ENCODE measurements around the gene CBLN4.

Gene CBLN4

GRCh38 chr20:56004007-56004406 is 1.3 kb downstream of the CBLN4 start:
- H3K9ac ChIP-seq, result no peak overlapping the region
- H3K4me2 ChIP-seq, result no peak overlapping the region
- no peaks in the 10 kb centered on the region for H3K27me3 ChIP-seq
- H3K4me1 ChIP-seq, result no peaks in the 10 kb centered on the region
- no peaks in the 10 kb centered on the region for H3K36me3 ChIP-seq
- H3K9me3 ChIP-seq (replicated peaks in 1 of 11), result peaks cover 26 to 33% (median 28%) of the 10 kb centered on the region in 11 experiments
- no peaks in the 10 kb centered on the region for H4K20me1 ChIP-seq
- H3K4me3 ChIP-seq, result no peak overlapping the region
- no peak for TF ChIP-seq Cebpa-rat (IDR thresholded peaks at IDR 0.05)
- no peak overlapping the region for H3K27ac ChIP-seq

- Histone ChIP-seq H3K9ac (no peak overlapping the region), H3K27me3 (no peaks in the 10 kb centered on the region), H3K4me2 (no peak overlapping the region), H3K27ac (no peak overlapping the region), H4K20me1 (no peaks in the 10 kb centered on the region), H3K4me3 (no peak overlapping the region), H3K9me3 (replicated peaks in 1 of 11) (peaks cover 26 to 33% (median 28%) of the 10 kb centered on the region in 11 experiments), H3K4me1 (no peaks in the 10 kb centered on the region), H3K36me3 (no peaks in the 10 kb centered on the region)
- no peak for TF ChIP-seq Cebpa-rat (IDR thresholded peaks at IDR 0.05)
Observed at GRCh38 chr20:56002908-56003800, 2.2 kb downstream of the CBLN4 start.

- no peak overlapping the region for H3K4me3 ChIP-seq
- H3K36me3 ChIP-seq, result no peaks in the 10 kb centered on the region
- no peak overlapping the region for H3K4me2 ChIP-seq
- no peak overlapping the region for H3K9ac ChIP-seq
- H3K27ac ChIP-seq, result no peak overlapping the region
- no peaks in the 10 kb centered on the region for H3K27me3 ChIP-seq
- peaks cover 26 to 33% (median 28%) of the 10 kb centered on the region in 11 experiments for H3K9me3 ChIP-seq (replicated peaks in 1 of 11)
- H4K20me1 ChIP-seq, result no peaks in the 10 kb centered on the region
- no peaks in the 10 kb centered on the region for H3K4me1 ChIP-seq
- TF ChIP-seq Cebpa-rat (IDR thresholded peaks at IDR 0.05), result no peak
Observed at GRCh38 chr20:56001890-56002289, 3.4 kb downstream of the CBLN4 start.

GRCh38 chr20:56001106-56001785 is 4.1 kb downstream of the CBLN4 start:
- no peaks in the 10 kb centered on the region for H3K27me3 ChIP-seq
- no peak overlapping the region for H3K4me2 ChIP-seq
- H3K36me3 ChIP-seq, result no peaks in the 10 kb centered on the region
- no peaks in the 10 kb centered on the region for H4K20me1 ChIP-seq
- H3K9me3 ChIP-seq (replicated peaks in 1 of 11), result peaks cover 26 to 33% (median 28%) of the 10 kb centered on the region in 11 experiments
- H3K4me3 ChIP-seq, result no peak overlapping the region
- H3K9ac ChIP-seq, result no peak overlapping the region
- H3K4me1 ChIP-seq, result no peaks in the 10 kb centered on the region
- H3K27ac ChIP-seq, result no peak overlapping the region
- TF ChIP-seq Cebpa-rat (IDR thresholded peaks at IDR 0.05), result no peak

- Histone ChIP-seq H3K4me2 (no peak overlapping the region), H3K27ac (no peak overlapping the region), H3K9me3 (replicated peaks in 1 of 11) (no peaks in the 10 kb centered on the region), H3K4me1 (0 out of 20 replicates have a peak, but pooled peaks cover 0 to 4% (median 0%) of the 10 kb centered on the region in 10 experiments), H3K9ac (no peak overlapping the region), H3K27me3 (no peaks in the 10 kb centered on the region), H4K20me1 (no peaks in the 10 kb centered on the region), H3K4me3 (no peak overlapping the region), H3K36me3 (no peaks in the 10 kb centered on the region)
- TF ChIP-seq Cebpa-rat (IDR thresholded peaks at IDR 0.05), result no peak
Observed at GRCh38 chr20:55978550-55978949, 26.8 kb downstream of the CBLN4 start.

GRCh38 chr20:55977690-55978459 is 27.4 kb downstream of the CBLN4 start:
- H3K36me3 ChIP-seq, result no peaks in the 10 kb centered on the region
- H3K9me3 ChIP-seq (replicated peaks in 1 of 11), result no peaks in the 10 kb centered on the region
- H3K4me2 ChIP-seq, result 0 out of 22 replicates have a peak overlapping the region, but pooled peaks of 1 of the 11 experiments have one; percentile 3
- H3K27me3 ChIP-seq, result no peaks in the 10 kb centered on the region
- no peak overlapping the region for H3K4me3 ChIP-seq
- H3K4me1 ChIP-seq, result 0 out of 20 replicates have a peak, but pooled peaks cover 0 to 4% (median 0%) of the 10 kb centered on the region in 10 experiments
- H3K9ac ChIP-seq, result no peak overlapping the region
- no peaks in the 10 kb centered on the region for H4K20me1 ChIP-seq
- H3K27ac ChIP-seq, result no peak overlapping the region
- no peak for TF ChIP-seq Cebpa-rat (IDR thresholded peaks at IDR 0.05)

- TF ChIP-seq Cebpa-rat (IDR thresholded peaks at IDR 0.05), result no peak
- H3K4me3 ChIP-seq, result no peak overlapping the region
Observed at GRCh38 chr20:55974491-55975202, 30.7 kb downstream of the CBLN4 start.

GRCh38 chr20:55964790-55965189 is 40.5 kb downstream of the CBLN4 start:
- H3K27me3 ChIP-seq, result no peaks in the 10 kb centered on the region
- no peaks in the 10 kb centered on the region for H3K9me3 ChIP-seq (replicated peaks in 1 of 11)
- H3K27ac ChIP-seq, result no peak overlapping the region

More at GRCh38 chr20:55974491-55975202, 30.7 kb downstream of the CBLN4 start:
- no peaks in the 10 kb centered on the region for H3K36me3 ChIP-seq
- H3K27ac ChIP-seq, result no peak overlapping the region
- H4K20me1 ChIP-seq, result no peaks in the 10 kb centered on the region
- H3K9ac ChIP-seq, result no peak overlapping the region
- H3K27me3 ChIP-seq, result no peaks in the 10 kb centered on the region
- H3K4me1 ChIP-seq, result 0 out of 20 replicates have a peak, but pooled peaks cover 0 to 4% (median 0%) of the 10 kb centered on the region in 10 experiments
- no peaks in the 10 kb centered on the region for H3K9me3 ChIP-seq (replicated peaks in 1 of 11)
- H3K4me2 ChIP-seq, result no peak overlapping the region

More at GRCh38 chr20:55964790-55965189, 40.5 kb downstream of the CBLN4 start:
- H3K4me1 ChIP-seq, result no peaks in the 10 kb centered on the region
- no peak for TF ChIP-seq Cebpa-rat (IDR thresholded peaks at IDR 0.05)
- H3K4me3 ChIP-seq, result no peak overlapping the region
- H3K9ac ChIP-seq, result no peak overlapping the region
- H4K20me1 ChIP-seq, result no peaks in the 10 kb centered on the region
- H3K36me3 ChIP-seq, result no peaks in the 10 kb centered on the region
- no peak overlapping the region for H3K4me2 ChIP-seq
